Measurements from ENCODE around the gene SGPL1. TPM values are rescaled to one million over a fixed set of nuclear protein-coding genes. Genes with fewer than 3 reads are reported as not detected.
"Not testable (repeated sequence)": the region's sequence is repeated elsewhere in the genome, so short reads cannot be mapped to it uniquely, and the experiment has no call there.

SGPL1 gene
- total RNA-seq, 1 donor from 2014 or later: 37.1 TPM

DNA sequence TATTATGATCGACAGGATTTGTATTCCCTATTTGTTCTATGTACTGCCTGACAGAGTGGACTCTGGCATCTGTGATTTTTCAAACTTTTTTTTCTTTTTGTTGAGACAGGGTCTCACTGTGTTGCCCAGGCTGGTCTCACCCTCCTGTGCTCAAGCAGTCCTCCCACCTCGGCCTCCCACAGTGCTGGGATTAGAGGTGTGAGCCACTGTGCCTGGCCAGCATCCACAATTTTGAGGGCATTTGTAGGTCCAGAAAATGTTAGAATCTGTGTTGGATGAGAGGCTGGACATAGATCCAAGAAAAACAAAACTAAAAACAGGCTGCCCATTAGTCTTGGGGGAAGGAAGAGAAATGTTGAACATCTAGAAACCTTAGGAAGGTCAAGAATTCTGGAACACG is 34.3 kb downstream of the SGPL1 start:
- Histone ChIP-seq H3K27ac (ENCODE audit: low read depth, low read length) (no peak overlapping the region), H3K9ac (ENCODE audit: low read depth in 1 of 3, low read length in 3 of 3) (no peak overlapping the region), H3K4me1 (ENCODE audit: control insufficient read depth in 3 of 3, insufficient read depth in 3 of 3, low read length in 3 of 3) (peaks cover 3 to 6% (median 5%) of the 10 kb centered on the region in 3 donors), H3K4me3 (ENCODE audit: low read length in 3 of 3) (no peak overlapping the region), H3K27me3 (ENCODE audit: control insufficient read depth in 3 of 3, insufficient read depth in 3 of 3, low read length in 3 of 3) (no peaks in the 10 kb centered on the region), H3K36me3 (ENCODE audit: control insufficient read depth in 3 of 3, insufficient read depth in 3 of 3, low read length in 3 of 3) (peaks cover 6 to 17% (median 16%) of the 10 kb centered on the region in 3 donors), H3K9me3 (ENCODE audit: control insufficient read depth in 3 of 3, low read length in 3 of 3) (no peaks in the 10 kb centered on the region)

DNA sequence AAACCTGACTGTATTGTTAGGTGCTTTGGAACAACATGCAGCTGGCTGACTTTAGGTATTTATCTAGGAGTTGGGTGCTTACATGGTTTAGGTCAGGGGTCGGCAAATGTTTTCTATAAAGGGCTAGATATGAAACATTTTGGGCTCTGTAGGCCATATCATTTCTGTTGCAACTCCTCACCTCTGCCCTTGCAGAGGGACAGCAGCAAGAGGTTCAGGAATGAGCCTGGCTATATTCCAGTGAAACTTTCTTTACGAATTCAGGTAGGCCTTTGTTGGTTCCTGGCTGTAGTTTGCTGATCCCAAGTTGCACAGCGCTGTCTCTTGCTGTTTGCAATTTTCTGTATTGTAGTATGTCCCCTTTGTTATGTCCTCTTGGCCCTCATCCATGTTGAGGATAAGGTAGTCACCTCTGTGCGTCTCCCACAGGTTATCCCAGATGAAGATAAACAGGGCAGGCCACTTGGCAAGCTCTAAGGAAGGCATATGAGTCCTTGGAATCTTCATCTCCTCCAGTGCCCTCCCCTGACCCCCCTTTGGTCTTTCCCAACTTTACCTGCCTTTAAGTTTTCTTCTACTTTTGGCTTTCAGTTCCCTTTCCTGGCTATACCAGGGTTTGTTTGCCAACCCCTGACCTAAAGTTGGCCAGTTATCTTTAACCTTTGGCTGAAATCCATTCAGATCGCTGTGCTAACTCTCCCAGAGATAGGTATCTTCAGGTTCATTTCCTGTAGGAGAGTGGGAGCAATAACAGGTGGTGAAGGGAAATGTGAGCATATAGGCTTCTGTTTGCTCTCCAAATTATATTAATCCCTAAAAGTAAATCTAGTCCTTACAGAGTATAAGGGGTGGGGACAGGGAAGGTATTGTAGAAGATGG is 36.1 kb downstream of the SGPL1 start:
- peaks cover 0 to 18% (median 14%) of the 10 kb centered on the region in 3 donors for H3K36me3 ChIP-seq (ENCODE audit: control insufficient read depth in 3 of 3, insufficient read depth in 3 of 3, low read length in 3 of 3)
- no peaks in the 10 kb centered on the region for H3K27me3 ChIP-seq (ENCODE audit: control insufficient read depth in 3 of 3, insufficient read depth in 3 of 3, low read length in 3 of 3)
- H3K9ac ChIP-seq (ENCODE audit: low read depth in 1 of 3, low read length in 3 of 3): no peak overlapping the region
- H3K4me3 ChIP-seq (ENCODE audit: low read length in 3 of 3): no peak overlapping the region
- no peak overlapping the region for H3K27ac ChIP-seq (ENCODE audit: low read depth, low read length)
- peaks cover 3 to 6% (median 5%) of the 10 kb centered on the region in 3 donors for H3K4me1 ChIP-seq (ENCODE audit: control insufficient read depth in 3 of 3, insufficient read depth in 3 of 3, low read length in 3 of 3)
- no peaks in the 10 kb centered on the region for H3K9me3 ChIP-seq (ENCODE audit: control insufficient read depth in 3 of 3, low read length in 3 of 3)

GRCh38 chr10:70853038-70853437 is 37.3 kb downstream of the SGPL1 start:
- Histone ChIP-seq H3K4me1 (ENCODE audit: control insufficient read depth in 3 of 3, insufficient read depth in 3 of 3, low read length in 3 of 3) (peaks cover 0 to 3% (median under 1%) of the 10 kb centered on the region in 3 donors), H3K27ac (ENCODE audit: low read depth, low read length) (no peak overlapping the region), H3K9ac (ENCODE audit: low read depth in 1 of 3, low read length in 3 of 3) (no peak overlapping the region), H3K27me3 (ENCODE audit: control insufficient read depth in 3 of 3, insufficient read depth in 3 of 3, low read length in 3 of 3) (no peaks in the 10 kb centered on the region), H3K36me3 (ENCODE audit: control insufficient read depth in 3 of 3, insufficient read depth in 3 of 3, low read length in 3 of 3) (peaks cover 0 to 25% (median 25%) of the 10 kb centered on the region in 3 donors), H3K9me3 (ENCODE audit: control insufficient read depth in 3 of 3, low read length in 3 of 3) (no peaks in the 10 kb centered on the region), H3K4me3 (ENCODE audit: low read length in 3 of 3) (no peak overlapping the region)

GRCh38 chr10:70853457-70853856 is 37.7 kb downstream of the SGPL1 start:
- Histone ChIP-seq H3K9me3 (ENCODE audit: control insufficient read depth in 3 of 3, low read length in 3 of 3) (no peaks in the 10 kb centered on the region), H3K27ac (ENCODE audit: low read depth, low read length) (no peak overlapping the region), H3K9ac (ENCODE audit: low read depth in 1 of 3, low read length in 3 of 3) (no peak overlapping the region), H3K4me3 (ENCODE audit: low read length in 3 of 3) (no peak overlapping the region), H3K36me3 (ENCODE audit: control insufficient read depth in 3 of 3, insufficient read depth in 3 of 3, low read length in 3 of 3) (peaks cover 0 to 30% (median 30%) of the 10 kb centered on the region in 3 donors), H3K27me3 (ENCODE audit: control insufficient read depth in 3 of 3, insufficient read depth in 3 of 3, low read length in 3 of 3) (no peaks in the 10 kb centered on the region), H3K4me1 (ENCODE audit: control insufficient read depth in 3 of 3, insufficient read depth in 3 of 3, low read length in 3 of 3) (peaks cover 0 to 3% (median 0%) of the 10 kb centered on the region in 3 donors)

- no peaks in the 10 kb centered on the region for H3K9me3 ChIP-seq (ENCODE audit: control insufficient read depth in 3 of 3, low read length in 3 of 3)
- H3K9ac ChIP-seq (ENCODE audit: low read depth in 1 of 3, low read length in 3 of 3): no peak overlapping the region
- no peaks in the 10 kb centered on the region for H3K27me3 ChIP-seq (ENCODE audit: control insufficient read depth in 3 of 3, insufficient read depth in 3 of 3, low read length in 3 of 3)
- no peak overlapping the region for H3K4me3 ChIP-seq (ENCODE audit: low read length in 3 of 3)
- peaks cover 3 to 52% (median 44%) of the 10 kb centered on the region in 3 donors for H3K36me3 ChIP-seq (ENCODE audit: control insufficient read depth in 3 of 3, insufficient read depth in 3 of 3, low read length in 3 of 3)
- H3K27ac ChIP-seq (ENCODE audit: low read depth, low read length): no peak overlapping the region
- H3K4me1 ChIP-seq (ENCODE audit: control insufficient read depth in 3 of 3, insufficient read depth in 3 of 3, low read length in 3 of 3): peaks cover 0 to 3% (median 0%) of the 10 kb centered on the region in 3 donors
These were observed 40.7 kb downstream of the SGPL1 start for GRCh38 chr10:70856454-70856853.

GRCh38 chr10:70858759-70859158 is 43.0 kb downstream of the SGPL1 start:
- no peak overlapping the region for H3K4me3 ChIP-seq (ENCODE audit: low read length in 3 of 3)
- no peaks in the 10 kb centered on the region for H3K4me1 ChIP-seq (ENCODE audit: control insufficient read depth in 3 of 3, insufficient read depth in 3 of 3, low read length in 3 of 3)
- no peaks in the 10 kb centered on the region for H3K9me3 ChIP-seq (ENCODE audit: control insufficient read depth in 3 of 3, low read length in 3 of 3)
- H3K9ac ChIP-seq (ENCODE audit: low read depth in 1 of 3, low read length in 3 of 3): no peak overlapping the region
- H3K36me3 ChIP-seq (ENCODE audit: control insufficient read depth in 3 of 3, insufficient read depth in 3 of 3, low read length in 3 of 3): peaks cover 3 to 45% (median 33%) of the 10 kb centered on the region in 3 donors
- H3K27ac ChIP-seq (ENCODE audit: low read depth, low read length): no peak overlapping the region
- no peaks in the 10 kb centered on the region for H3K27me3 ChIP-seq (ENCODE audit: control insufficient read depth in 3 of 3, insufficient read depth in 3 of 3, low read length in 3 of 3)

GRCh38 chr10:70861495-70862197 is 45.9 kb downstream of the SGPL1 start:
- H3K36me3 ChIP-seq (ENCODE audit: control insufficient read depth in 3 of 3, insufficient read depth in 3 of 3, low read length in 3 of 3): peaks cover 3 to 40% (median 32%) of the 10 kb centered on the region in 3 donors

DNA sequence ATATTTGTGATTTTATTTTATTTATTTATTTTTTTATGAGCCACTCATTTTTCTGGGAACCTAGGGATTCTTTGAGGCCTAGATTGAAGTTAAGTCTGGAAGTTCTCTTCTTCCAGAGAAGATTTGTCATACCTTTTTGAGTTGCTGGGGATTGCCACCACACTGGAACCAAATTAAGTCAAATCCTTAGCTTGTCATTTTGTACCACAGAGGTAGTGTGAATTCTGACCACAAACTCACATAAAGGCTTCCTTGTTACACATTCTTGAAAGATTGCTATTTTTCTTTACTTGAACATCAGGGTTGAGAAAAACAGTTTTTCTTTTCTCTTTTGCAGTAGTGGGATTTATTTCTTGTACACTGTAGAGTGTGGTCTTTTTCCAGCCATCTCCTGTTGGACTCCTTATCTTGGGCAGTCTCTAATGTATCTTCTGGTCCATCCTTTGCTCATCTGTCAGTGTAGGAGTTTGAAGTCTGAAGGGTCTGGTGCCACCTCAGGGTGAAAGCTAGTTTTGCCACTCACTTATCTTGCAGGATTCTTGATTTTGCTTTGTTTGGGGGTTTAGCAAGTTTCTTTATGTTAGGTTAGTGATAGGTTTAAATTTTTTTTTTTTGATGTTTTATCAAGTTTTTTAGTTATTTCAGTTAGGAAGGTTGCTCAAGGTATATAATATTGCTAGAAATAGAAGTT is 47.9 kb downstream of the SGPL1 start:
- Histone ChIP-seq H3K36me3 (ENCODE audit: control insufficient read depth in 3 of 3, insufficient read depth in 3 of 3, low read length in 3 of 3) (peaks cover 2 to 26% (median 14%) of the 10 kb centered on the region in 3 donors), H3K27me3 (ENCODE audit: control insufficient read depth in 3 of 3, insufficient read depth in 3 of 3, low read length in 3 of 3) (no peaks in the 10 kb centered on the region), H3K4me1 (ENCODE audit: control insufficient read depth in 3 of 3, insufficient read depth in 3 of 3, low read length in 3 of 3) (no peaks in the 10 kb centered on the region)

More at GRCh38 chr10:70861495-70862197, 45.9 kb downstream of the SGPL1 start:
- H3K9me3 ChIP-seq (ENCODE audit: control insufficient read depth in 3 of 3, low read length in 3 of 3); H3K27me3 ChIP-seq (ENCODE audit: control insufficient read depth in 3 of 3, insufficient read depth in 3 of 3, low read length in 3 of 3); H3K9ac ChIP-seq (ENCODE audit: low read depth in 1 of 3, low read length in 3 of 3); H3K4me3 ChIP-seq (ENCODE audit: low read length in 3 of 3); H3K4me1 ChIP-seq (ENCODE audit: control insufficient read depth in 3 of 3, insufficient read depth in 3 of 3, low read length in 3 of 3); H3K27ac ChIP-seq (ENCODE audit: low read depth, low read length): not testable (repeated sequence)

GRCh38 chr10:70864935-70865334 is 49.2 kb downstream of the SGPL1 start:
- no peak overlapping the region for H3K9ac ChIP-seq (ENCODE audit: low read depth in 1 of 3, low read length in 3 of 3)
- no peaks in the 10 kb centered on the region for H3K9me3 ChIP-seq (ENCODE audit: control insufficient read depth in 3 of 3, low read length in 3 of 3)
- H3K27me3 ChIP-seq (ENCODE audit: control insufficient read depth in 3 of 3, insufficient read depth in 3 of 3, low read length in 3 of 3): no peaks in the 10 kb centered on the region
- no peak overlapping the region for H3K4me3 ChIP-seq (ENCODE audit: low read length in 3 of 3)
- H3K27ac ChIP-seq (ENCODE audit: low read depth, low read length): no peak overlapping the region
- H3K4me1 ChIP-seq (ENCODE audit: control insufficient read depth in 3 of 3, insufficient read depth in 3 of 3, low read length in 3 of 3): no peaks in the 10 kb centered on the region
- H3K36me3 ChIP-seq (ENCODE audit: control insufficient read depth in 3 of 3, insufficient read depth in 3 of 3, low read length in 3 of 3): peaks cover 0 to 24% (median 13%) of the 10 kb centered on the region in 3 donors

More for the DNA sequence above, 47.9 kb downstream of the SGPL1 start:
- Histone ChIP-seq H3K4me3 (ENCODE audit: low read length in 3 of 3) (no peak overlapping the region), H3K27ac (ENCODE audit: low read depth, low read length) (no peak overlapping the region), H3K9ac (ENCODE audit: low read depth in 1 of 3, low read length in 3 of 3) (no peak overlapping the region), H3K9me3 (ENCODE audit: control insufficient read depth in 3 of 3, low read length in 3 of 3) (no peaks in the 10 kb centered on the region)
